Measurements from ENCODE around the gene SUSD5. TPM values are rescaled to one million over a fixed set of nuclear protein-coding genes. Genes with fewer than 3 reads are reported as not detected.

Gene SUSD5
- total RNA-seq, 1 experiment from 2014 or later: 1.2 TPM

GRCh38 chr3:33170531-33170930 is 48.1 kb downstream of the SUSD5 start:
- ChIA-PET POLR2A (no interaction called here), CTCF (no interaction called here)
- no peak for ATAC-seq
- TF ChIP-seq SP1 (CRISPR knock-in tag; conservative IDR thresholded peaks at IDR 0.05): no peak
- TF ChIP-seq JAZF1 (CRISPR knock-in tag; IDR thresholded peaks at IDR 0.05): no peak
- TF ChIP-seq PRRX2 (CRISPR knock-in tag; IDR thresholded peaks at IDR 0.05): no peak
- no peak for TF ChIP-seq ZNF416 (CRISPR knock-in tag; IDR thresholded peaks at IDR 0.05)
- no peak for TF ChIP-seq HMGXB4 (CRISPR knock-in tag; IDR thresholded peaks at IDR 0.05)
- no peak for TF ChIP-seq ZSCAN18 (CRISPR knock-in tag; IDR thresholded peaks at IDR 0.05)
- no peak for TF ChIP-seq FOXP4 (CRISPR knock-in tag; IDR thresholded peaks at IDR 0.05)
- no peak for TF ChIP-seq OVOL2 (CRISPR knock-in tag; IDR thresholded peaks at IDR 0.05; ENCODE audit: borderline replicate concordance)
- TF ChIP-seq ZBTB21 (CRISPR knock-in tag; IDR thresholded peaks at IDR 0.05; ENCODE audit: borderline replicate concordance): no peak
- TF ChIP-seq MLX (CRISPR knock-in tag; IDR thresholded peaks at IDR 0.05): no peak
- no peak for TF ChIP-seq ZMAT4 (CRISPR knock-in tag; IDR thresholded peaks at IDR 0.05)
- TF ChIP-seq FOXJ3 (CRISPR knock-in tag; IDR thresholded peaks at IDR 0.05; ENCODE audit: borderline replicate concordance): no peak
- Mint-ChIP-seq H3K9me3 (no peaks in the 10 kb centered on the region), H3K4me3 (no peak overlapping the region), H3K27me3 (ENCODE audit: low read depth) (no peaks in the 10 kb centered on the region), H3K4me1 (no peaks in the 10 kb centered on the region), H3K36me3 (no peaks in the 10 kb centered on the region), H3K27ac (no peak overlapping the region)
- no peak for DNase-seq (ENCODE audit: low spot score)

- Mint-ChIP-seq H3K27ac (no peak overlapping the region), H3K27me3 (ENCODE audit: low read depth) (no peaks in the 10 kb centered on the region), H3K4me3 (no peak overlapping the region), H3K4me1 (no peaks in the 10 kb centered on the region), H3K36me3 (no peaks in the 10 kb centered on the region), H3K9me3 (no peaks in the 10 kb centered on the region)
- peak; percentile 59 for ATAC-seq
- CTCF ChIA-PET: interaction anchor here (0.6 to 1.8 kb wide), 5 partner anchors 23 to 205 kb away, joined by 3 to 10 read pairs (median 4); no protein-coding TSS in a partner anchor
- DNase-seq (ENCODE audit: low spot score): no peak
- POLR2A ChIA-PET: no interaction called here
- TF ChIP-seq ESRRA (CRISPR knock-in tag; IDR thresholded peaks at IDR 0.05; ENCODE audit: borderline replicate concordance) (no peak), ZBTB43 (CRISPR knock-in tag; IDR thresholded peaks at IDR 0.05) (no peak), RORB (CRISPR knock-in tag; IDR thresholded peaks at IDR 0.05) (no peak), MLX (CRISPR knock-in tag; IDR thresholded peaks at IDR 0.05) (no peak), ZNF416 (CRISPR knock-in tag; IDR thresholded peaks at IDR 0.05) (no peak), CBFB (CRISPR knock-in tag; IDR thresholded peaks at IDR 0.05; ENCODE audit: low read depth) (no peak), SOX15 (CRISPR knock-in tag; IDR thresholded peaks at IDR 0.05) (no peak), E2F4 (CRISPR knock-in tag; IDR thresholded peaks at IDR 0.05; ENCODE audit: borderline replicate concordance, low read depth) (no peak), ZNF281 (CRISPR knock-in tag; IDR thresholded peaks at IDR 0.05) (no peak), CREM (CRISPR knock-in tag; IDR thresholded peaks at IDR 0.05) (no peak), SMAD4 (CRISPR knock-in tag; IDR thresholded peaks at IDR 0.05) (no peak)
These were observed 50.8 kb downstream of the SUSD5 start for GRCh38 chr3:33167716-33168336.
